Trophoblast cell (in vitro differentiated cells and primary cell): ENCODE data around the gene TENM3.
A peak's percentile ranks its signal among the peaks of the same experiment; 100 is the strongest.

Experiments used
- DNase-seq, 2 donors: peaks; one replicate each; pipeline ENCODE4 v3.0.0-alpha.2; 2016
- H2AFZ ChIP-seq: 2 replicates; pipeline ENCODE4 v1.6.1; 2013; ENCODE audit warnings: low read length, moderate library complexity, mild to moderate bottlenecking; ENCODE audit not compliant: insufficient read depth, poor library complexity
- H2AK5ac ChIP-seq: 2 replicates; pipeline ENCODE4 v1.6.1; 2013; ENCODE audit warnings: mild to moderate bottlenecking, low read length
- H2BK120ac ChIP-seq: 2 replicates; pipeline ENCODE4 v1.6.1; 2013; ENCODE audit warnings: low read length, mild to moderate bottlenecking, moderate library complexity; ENCODE audit not compliant: insufficient read depth, poor library complexity
- H2BK12ac ChIP-seq: 2 replicates; pipeline ENCODE4 v1.6.1; 2013; ENCODE audit warnings: mild to moderate bottlenecking, low read length, moderate library complexity
- H2BK5ac ChIP-seq: 2 replicates; pipeline ENCODE4 v1.6.1; 2013; ENCODE audit warnings: low read length, low read depth, moderate library complexity, mild to moderate bottlenecking; ENCODE audit not compliant: poor library complexity
- H3K14ac ChIP-seq: 2 replicates; pipeline ENCODE4 v1.6.1; 2013; ENCODE audit warnings: mild to moderate bottlenecking, low read length
- H3K18ac ChIP-seq: 2 replicates; pipeline ENCODE4 v1.6.1; 2013; ENCODE audit warnings: mild to moderate bottlenecking, low read length
- H3K23ac ChIP-seq: 2 replicates; pipeline ENCODE4 v1.6.1; 2013; ENCODE audit warnings: low read length
- H3K27ac ChIP-seq: 2 replicates; pipeline ENCODE4 v1.5.1; 2013; ENCODE audit warnings: low read depth, mild to moderate bottlenecking, inconsistent platforms, low read length, moderate library complexity
- H3K27me3 ChIP-seq: 2 replicates; pipeline ENCODE4 v1.6.1; 2013; ENCODE audit warnings: inconsistent platforms, mild to moderate bottlenecking, low read length, moderate library complexity; ENCODE audit not compliant: insufficient read depth
- H3K36me3 ChIP-seq, 2 experiments: 1 replicate in 1 of 2; 2 replicates in 1 of 2; pipeline ENCODE4 v1.6.1; 2013; ENCODE audit warnings: low read length in 2 of 2, mild to moderate bottlenecking in 2 of 2, moderate library complexity in 1 of 2; ENCODE audit not compliant: insufficient read depth in 2 of 2, control insufficient read depth in 1 of 2
- H3K4ac ChIP-seq: 2 replicates; pipeline ENCODE4 v1.6.1; 2013; ENCODE audit warnings: low read depth, mild to moderate bottlenecking, low read length, moderate library complexity
- H3K4me1 ChIP-seq, 2 experiments: 1 replicate in 1 of 2; 2 replicates in 1 of 2; pipeline ENCODE4 v1.6.1; 2013; ENCODE audit warnings: low read length in 2 of 2, mild to moderate bottlenecking in 2 of 2, moderate library complexity in 1 of 2; ENCODE audit not compliant: insufficient read depth in 2 of 2, control insufficient read depth in 1 of 2
- H3K4me2 ChIP-seq: 2 replicates; pipeline ENCODE4 v1.6.1; 2013; ENCODE audit warnings: inconsistent platforms, mild to moderate bottlenecking, low read length, moderate library complexity
- H3K4me3 ChIP-seq: 2 replicates; pipeline ENCODE4 v1.5.1; 2013; ENCODE audit warnings: mild to moderate bottlenecking, low read depth, low read length, inconsistent platforms
- H3K79me1 ChIP-seq: one replicate; pipeline ENCODE4 v1.6.1; 2013; ENCODE audit warnings: low read length
- H3K79me2 ChIP-seq: 2 replicates; pipeline ENCODE4 v1.6.1; 2013; ENCODE audit warnings: low read length, mild to moderate bottlenecking; ENCODE audit not compliant: control insufficient read depth, insufficient read depth, poor library complexity
- H3K9ac ChIP-seq: 2 replicates; pipeline ENCODE4 v1.6.1; 2013; ENCODE audit warnings: mild to moderate bottlenecking, low read length
- H3K9me3 ChIP-seq: 2 replicates; pipeline ENCODE4 v1.6.1; 2013; ENCODE audit warnings: low read depth, mild to moderate bottlenecking, control low read depth, inconsistent platforms, low read length; ENCODE audit not compliant: insufficient read depth
- H4K12ac ChIP-seq: 2 replicates; pipeline ENCODE4 v1.6.1; 2013; ENCODE audit warnings: low read depth, mild to moderate bottlenecking, low read length, moderate library complexity
- H4K8ac ChIP-seq: 2 replicates; pipeline ENCODE4 v1.6.1; 2013; ENCODE audit warnings: low read depth, mild to moderate bottlenecking, low read length, moderate library complexity
- H4K91ac ChIP-seq: one replicate; pipeline ENCODE4 v1.6.1; 2013; ENCODE audit warnings: low read depth, mild to moderate bottlenecking, low read length, moderate library complexity
- WGBS: extraction: QIAGEN DNeasy Blood & Tissue Kit; methylation state at CpG from one replicate; pipeline ENCODE4 v1.1.7; 2013; ENCODE audit warnings: missing lambda C conversion rate; ENCODE audit not compliant: insufficient read length, insufficient coverage; ENCODE audit errors: extremely low coverage; 5-methylcytosine and 5-hydroxymethylcytosine counted together

The TENM3 gene

DNA sequence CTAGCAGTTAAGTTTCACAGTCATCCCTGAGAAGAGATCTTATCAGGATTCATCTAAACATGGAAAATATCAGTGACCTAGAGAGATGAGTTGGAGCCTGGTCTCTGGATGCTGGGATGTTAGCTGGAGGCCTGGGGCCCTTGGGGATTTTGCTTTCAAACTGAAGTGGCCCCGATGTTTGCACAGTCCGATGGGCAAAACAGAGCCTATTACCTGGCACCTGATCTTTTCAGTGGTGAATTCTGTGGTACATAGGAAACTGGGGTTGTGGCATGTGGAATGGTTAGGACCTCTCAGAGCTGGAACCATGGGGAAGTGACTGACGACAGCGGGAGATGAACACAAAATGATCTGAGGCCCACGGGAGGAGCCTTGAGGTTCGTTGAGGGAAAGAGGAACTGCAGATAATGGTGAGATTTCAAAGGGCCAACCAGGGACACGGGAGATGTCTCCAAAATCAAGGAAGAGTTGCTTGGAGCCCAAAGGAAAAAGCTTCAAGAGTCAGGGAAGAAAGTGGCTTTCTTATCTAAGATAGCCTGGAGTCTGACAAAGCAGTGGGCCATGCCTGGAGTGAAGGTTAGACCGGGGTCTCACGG lies 17.8 kb upstream of the TENM3 start:
- peak overlapping the region; percentile 11 for H4K91ac ChIP-seq
- peaks cover 12 to 21% of the 10 kb centered on the region in 2 experiments for H3K4me1 ChIP-seq
- peak overlapping the region; percentile 85 for H2BK12ac ChIP-seq
- H2BK5ac ChIP-seq = peak overlapping the region; percentile 31
- H3K18ac ChIP-seq = peak overlapping the region; percentile 20
- peaks cover 10% of the 10 kb centered on the region for H3K79me2 ChIP-seq
- no peak overlapping the region for H2AK5ac ChIP-seq
- no peak overlapping the region for H3K4me2 ChIP-seq
- no peak overlapping the region for H3K4me3 ChIP-seq
- H3K9ac ChIP-seq = no peak overlapping the region
- no peaks in the 10 kb centered on the region for H3K9me3 ChIP-seq
- peak overlapping the region; percentile 8 for H2BK120ac ChIP-seq
- no peak overlapping the region for H2AFZ ChIP-seq
- H3K4ac ChIP-seq = peak overlapping the region; percentile 4
- H4K8ac ChIP-seq = peak overlapping the region; percentile 10
- H3K23ac ChIP-seq = no peak overlapping the region
- no peak for DNase-seq
- peaks cover 16% of the 10 kb centered on the region for H3K79me1 ChIP-seq
- peaks cover 0 to 2% of the 10 kb centered on the region in 2 experiments for H3K36me3 ChIP-seq
- H4K12ac ChIP-seq = no peak overlapping the region
- no CpG with 5 or more reads among the region's 9 CpGs for WGBS
- peak overlapping the region; percentile 44 for H3K14ac ChIP-seq
- peak overlapping the region; percentile 7 for H3K27ac ChIP-seq
- H3K27me3 ChIP-seq = no peaks in the 10 kb centered on the region

DNA sequence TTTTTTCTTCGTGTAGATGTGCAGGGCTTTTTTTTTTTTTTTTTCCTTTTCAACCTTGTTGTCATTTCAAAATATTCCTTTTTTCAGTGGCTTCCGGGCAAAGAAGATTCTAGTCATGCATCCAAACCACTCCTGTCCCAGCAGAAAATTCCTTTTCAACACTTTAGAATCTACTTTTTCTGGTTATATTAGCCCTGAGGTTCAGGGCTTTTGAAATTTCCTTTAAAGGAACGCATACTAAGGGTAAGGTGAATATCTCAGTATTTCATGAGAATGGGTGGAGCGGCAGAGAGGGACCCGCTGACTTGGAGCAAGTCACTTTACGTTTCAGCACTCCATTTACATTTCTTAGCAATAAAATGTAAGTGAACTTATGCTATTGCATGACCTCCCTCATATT lies 15.6 kb upstream of the TENM3 start:
- Histone ChIP-seq H3K79me1 (peaks cover 22% of the 10 kb centered on the region), H3K4me3 (no peak overlapping the region), H4K8ac (no peak overlapping the region), H2BK12ac (no peak overlapping the region), H3K9me3 (no peaks in the 10 kb centered on the region), H3K27me3 (no peaks in the 10 kb centered on the region), H3K79me2 (peaks cover 10% of the 10 kb centered on the region), H2AK5ac (no peak overlapping the region), H4K12ac (no peak overlapping the region), H3K27ac (no peak overlapping the region), H3K9ac (no peak overlapping the region), H2BK5ac (no peak overlapping the region), H3K18ac (no peak overlapping the region), H3K14ac (no peak overlapping the region), H3K4ac (no peak overlapping the region), H2BK120ac (no peak overlapping the region), H4K91ac (no peak overlapping the region), H3K23ac (no peak overlapping the region), H3K36me3 (peaks cover 0 to 2% of the 10 kb centered on the region in 2 experiments), H3K4me1 (peaks cover 19 to 30% of the 10 kb centered on the region in 2 experiments), H2AFZ (no peak overlapping the region), H3K4me2 (no peak overlapping the region)
- peak; percentile 62 to 97 for DNase-seq
- WGBS = no CpG with 5 or more reads among the region's 6 CpGs

DNA sequence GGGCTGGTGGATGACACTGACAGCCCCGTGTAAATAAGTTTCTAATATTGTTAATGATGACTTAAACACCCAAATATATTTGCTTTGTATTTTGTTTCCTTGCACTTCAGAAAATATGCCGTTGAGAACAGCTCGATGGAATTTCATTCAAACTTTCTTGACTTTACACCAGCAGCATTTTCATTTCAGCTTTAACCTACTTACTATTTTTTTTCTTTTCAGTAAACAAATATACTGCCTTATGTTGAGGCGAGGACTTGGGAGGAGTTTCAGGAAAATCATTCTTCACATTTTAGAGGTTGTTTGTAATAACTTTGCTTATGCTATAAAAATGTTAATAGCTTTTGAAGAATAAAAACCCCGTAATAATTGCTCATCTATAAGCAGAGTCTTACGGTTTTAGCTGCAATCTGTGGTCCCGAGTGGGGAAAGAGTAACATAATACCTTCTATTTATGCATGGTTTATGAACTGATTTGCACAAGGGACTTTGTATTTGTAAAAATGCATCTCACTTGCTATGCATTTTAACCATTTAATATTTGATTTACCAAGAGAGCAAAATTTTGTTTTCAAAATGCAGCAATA lies 14.1 kb upstream of the TENM3 start:
- Histone ChIP-seq H3K27me3 (no peaks in the 10 kb centered on the region), H3K4me1 (peaks cover 23 to 41% of the 10 kb centered on the region in 2 experiments), H3K4me2 (no peak overlapping the region), H3K4ac (no peak overlapping the region), H2AFZ (no peak overlapping the region), H3K9ac (no peak overlapping the region), H3K27ac (no peak overlapping the region), H3K9me3 (no peaks in the 10 kb centered on the region), H3K36me3 (peaks cover 0 to 5% of the 10 kb centered on the region in 2 experiments), H2AK5ac (no peak overlapping the region), H3K79me2 (peaks cover 10% of the 10 kb centered on the region), H3K14ac (no peak overlapping the region), H2BK12ac (no peak overlapping the region), H2BK120ac (no peak overlapping the region), H4K8ac (no peak overlapping the region), H3K79me1 (peaks cover 30% of the 10 kb centered on the region), H3K18ac (no peak overlapping the region), H3K23ac (no peak overlapping the region), H4K91ac (no peak overlapping the region), H3K4me3 (no peak overlapping the region), H2BK5ac (no peak overlapping the region), H4K12ac (no peak overlapping the region)
- DNase-seq = no peak
- WGBS = no CpG with 5 or more reads among the region's 7 CpGs

DNA sequence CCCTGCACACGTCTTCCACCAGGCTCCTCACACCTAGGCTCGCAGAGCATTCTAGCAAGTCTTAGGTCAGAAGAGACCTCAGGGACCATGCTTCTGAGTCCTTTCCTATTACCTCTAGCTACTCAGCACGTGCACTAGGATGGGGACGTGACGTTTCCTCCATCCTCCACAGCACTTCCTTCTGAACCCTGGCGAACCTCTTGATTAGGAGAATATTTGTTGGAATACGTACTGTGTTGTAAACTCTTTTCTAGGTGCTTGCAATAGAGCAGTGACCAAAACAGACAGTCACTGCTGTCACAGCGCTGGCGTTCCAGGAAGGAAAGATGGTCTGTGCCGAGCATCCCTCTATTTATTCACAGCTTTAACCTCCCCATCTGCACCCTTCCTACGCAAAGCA lies 12.9 kb upstream of the TENM3 start:
- H3K36me3 ChIP-seq = peaks cover 0 to 3% of the 10 kb centered on the region in 2 experiments
- H2BK120ac ChIP-seq = peak overlapping the region; percentile 64
- peaks cover 29% of the 10 kb centered on the region for H3K79me1 ChIP-seq
- no peak overlapping the region for H2AFZ ChIP-seq
- no peak overlapping the region for H3K9ac ChIP-seq
- peaks cover 7% of the 10 kb centered on the region for H3K79me2 ChIP-seq
- H4K8ac ChIP-seq = no peak overlapping the region
- H3K18ac ChIP-seq = peak overlapping the region; percentile 47
- peak overlapping the region; percentile 39 for H3K14ac ChIP-seq
- no peaks in the 10 kb centered on the region for H3K27me3 ChIP-seq
- no peaks in the 10 kb centered on the region for H3K9me3 ChIP-seq
- H3K4ac ChIP-seq = peak overlapping the region; percentile 19
- peak overlapping the region; percentile 65 for H2BK12ac ChIP-seq
- no peak overlapping the region for H4K12ac ChIP-seq
- H4K91ac ChIP-seq = peak overlapping the region; percentile 66
- no CpG with 5 or more reads among the region's 11 CpGs for WGBS
- no peak overlapping the region for H2AK5ac ChIP-seq
- peak overlapping the region; percentile 16 for H2BK5ac ChIP-seq
- H3K4me2 ChIP-seq = no peak overlapping the region
- H3K4me1 ChIP-seq = peaks cover 23 to 40% of the 10 kb centered on the region in 2 experiments
- no peak overlapping the region for H3K23ac ChIP-seq
- DNase-seq = peak; percentile 73 to 92
- H3K4me3 ChIP-seq = no peak overlapping the region
- peak overlapping the region; percentile 7 for H3K27ac ChIP-seq
